ENCODE data around the gene DNAJC15.

DNAJC15 gene

GRCh38 chr13:43129511-43130110, 106.2 kb downstream of the DNAJC15 start:
- no peak for DNase-seq

- no peak for DNase-seq
Measured at GRCh38 chr13:43132257-43132656, 108.9 kb downstream of the DNAJC15 start.

GRCh38 chr13:43132911-43133310, 109.5 kb downstream of the DNAJC15 start:
- DNase-seq: no peak

GRCh38 chr13:43133792-43134191, 110.4 kb downstream of the DNAJC15 start:
- DNase-seq: no peak

- no peak for DNase-seq
Measured at GRCh38 chr13:43134868-43135267, 111.5 kb downstream of the DNAJC15 start.

GRCh38 chr13:43135516-43135915, 112.1 kb downstream of the DNAJC15 start:
- no peak for DNase-seq

- DNase-seq: no peak
Measured at GRCh38 chr13:43136920-43137575, 113.7 kb downstream of the DNAJC15 start.

- no peak for DNase-seq
Measured at GRCh38 chr13:43139211-43139610, 115.8 kb downstream of the DNAJC15 start.

- DNase-seq: no peak
Measured at GRCh38 chr13:43139921-43140320, 116.5 kb downstream of the DNAJC15 start.

GRCh38 chr13:43140985-43141384, 117.6 kb downstream of the DNAJC15 start:
- no peak for DNase-seq

- DNase-seq: no peak
Measured at GRCh38 chr13:43141685-43142084, 118.3 kb downstream of the DNAJC15 start.

GRCh38 chr13:43143591-43143990, 120.2 kb downstream of the DNAJC15 start:
- no peak for DNase-seq

GRCh38 chr13:43145534-43146196, 122.3 kb downstream of the DNAJC15 start:
- no peak for DNase-seq

GRCh38 chr13:43146400-43146799, 123.0 kb downstream of the DNAJC15 start:
- no peak for DNase-seq

GRCh38 chr13:43150369-43151207, 127.2 kb downstream of the DNAJC15 start:
- no peak for DNase-seq

- no peak for DNase-seq
Measured at GRCh38 chr13:43153436-43154090, 130.2 kb downstream of the DNAJC15 start.

- DNase-seq: no peak
Measured at GRCh38 chr13:43154156-43154651, 130.8 kb downstream of the DNAJC15 start.

GRCh38 chr13:43154839-43155238, 131.5 kb downstream of the DNAJC15 start:
- no peak for DNase-seq

GRCh38 chr13:43156916-43157315, 133.5 kb downstream of the DNAJC15 start:
- DNase-seq: no peak

GRCh38 chr13:43157796-43158195, 134.4 kb downstream of the DNAJC15 start:
- DNase-seq: no peak

- DNase-seq: no peak
Measured at GRCh38 chr13:43158516-43158915, 135.1 kb downstream of the DNAJC15 start.

GRCh38 chr13:43159026-43159461, 135.7 kb downstream of the DNAJC15 start:
- DNase-seq: no peak

All from activated CD4-positive, alpha-beta T cell treated with anti-CD3 and anti-CD28 coated beads for 1 hour (primary cell).